HG02623 (cell line): ENCODE data around the gene KRT39.
"Not testable (repeated sequence)": the region's sequence is repeated elsewhere in the genome, so short reads cannot be mapped to it uniquely, and the experiment has no call there.

Source experiments
- ATAC-seq: cut with Tn5 transposase; IDR thresholded peaks from one replicate; pipeline ENCODE4 v1.9.1; 2021; ENCODE audit warnings: moderate library complexity; ENCODE audit not compliant: unreplicated experiment

KRT39 gene

GRCh38 chr17:40944531-40944930 lies 22.2 kb downstream of the KRT39 start:
- ATAC-seq: no peak

- no peak for ATAC-seq
Observed at GRCh38 chr17:40942553-40942952, 24.2 kb downstream of the KRT39 start.

- ATAC-seq: no peak
Observed at GRCh38 chr17:40940266-40940665, 26.5 kb downstream of the KRT39 start.

- ATAC-seq: no peak
Observed at GRCh38 chr17:40938981-40939380, 27.8 kb downstream of the KRT39 start.

DNA sequence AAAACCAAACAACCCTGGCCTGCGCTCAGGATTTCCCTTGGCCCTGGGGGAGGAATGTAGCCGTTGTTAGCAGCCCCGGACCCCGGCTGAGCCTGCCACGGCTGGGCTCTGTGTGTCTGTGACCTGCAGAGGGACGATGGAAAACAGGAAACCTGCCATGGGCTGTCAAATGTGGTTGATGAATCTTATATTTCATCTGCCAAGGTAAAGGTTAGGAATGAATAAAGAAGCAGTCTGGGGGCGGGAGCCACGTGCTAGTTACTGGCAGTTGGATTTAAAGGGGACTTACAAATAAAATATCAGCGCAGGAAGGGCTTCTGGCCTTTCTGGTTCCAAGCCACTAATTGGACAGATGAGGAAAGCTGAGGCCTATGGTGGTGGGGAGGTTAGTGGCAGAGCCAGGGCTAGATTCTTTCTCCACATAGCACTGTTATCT lies 29.3 kb downstream of the KRT39 start, which contains the start of gene KRT23:
Gene KRT23, minus strand, starts transcription at position 263 of the 436 bp plus-strand sequence. CDS start 1,043 bp downstream, outside the sequence.
- ATAC-seq: no peak

- no peak for ATAC-seq
Observed at GRCh38 chr17:40936976-40937375, 29.8 kb downstream of the KRT39 start.

DNA sequence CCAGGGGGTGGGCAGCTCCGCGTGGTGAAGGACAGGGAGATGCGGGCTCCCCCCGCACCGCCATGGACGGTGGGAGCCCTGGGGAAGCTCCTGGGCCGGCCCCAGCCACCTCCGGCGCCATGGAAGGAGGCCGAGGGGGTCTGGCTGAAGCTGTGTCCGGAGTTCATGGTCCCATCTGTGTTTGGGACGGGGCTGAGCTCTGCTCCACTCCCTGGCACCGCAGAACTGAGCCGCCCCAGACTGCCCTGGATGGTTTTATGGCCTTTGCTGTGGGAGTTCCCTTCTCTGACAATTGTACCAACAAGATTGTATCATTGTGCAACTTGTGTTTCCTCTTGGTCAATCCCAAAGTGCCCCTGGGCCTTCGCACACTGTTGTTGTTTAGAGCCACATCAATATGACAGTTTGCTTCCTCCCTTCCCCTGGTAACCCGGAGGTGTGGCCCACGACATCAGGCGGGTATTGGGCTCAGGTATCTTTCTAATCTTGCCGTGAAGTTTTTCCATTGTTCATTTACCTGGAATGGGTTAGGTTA lies 30.2 kb downstream of the KRT39 start:
- no peak for ATAC-seq

- ATAC-seq: no peak
Observed at GRCh38 chr17:40935624-40936023, 31.1 kb downstream of the KRT39 start.

GRCh38 chr17:40932608-40933007 lies 34.1 kb downstream of the KRT39 start:
- no peak for ATAC-seq

GRCh38 chr17:40931311-40931710 lies 35.4 kb downstream of the KRT39 start:
- no peak for ATAC-seq

- no peak for ATAC-seq
Observed at GRCh38 chr17:40926341-40926740, 40.4 kb downstream of the KRT39 start.

- no peak for ATAC-seq
Observed at GRCh38 chr17:40922239-40922638, 44.5 kb downstream of the KRT39 start.

DNA sequence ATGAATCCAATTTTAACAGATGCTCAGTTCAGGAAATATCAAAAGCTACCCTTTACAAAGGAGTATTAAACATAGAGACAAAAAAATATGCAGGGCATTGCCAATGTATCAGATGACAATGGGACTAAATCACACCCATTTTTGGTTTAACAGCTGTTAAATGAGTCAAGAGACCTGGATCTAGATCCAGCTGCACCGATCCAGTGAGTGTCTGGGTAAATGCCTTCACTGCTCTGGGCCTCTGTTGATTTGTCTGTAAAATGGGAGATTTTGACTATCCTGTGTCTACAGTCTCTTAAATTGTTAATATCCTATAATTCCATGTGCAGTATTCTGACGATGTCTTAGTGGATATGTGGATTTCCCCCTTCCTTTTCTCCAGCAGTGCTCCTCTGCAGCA lies 45.7 kb downstream of the KRT39 start:
- ATAC-seq: no peak

- not testable (repeated sequence) for ATAC-seq
Observed at GRCh38 chr17:40917116-40917515, 49.6 kb downstream of the KRT39 start.

GRCh38 chr17:40916366-40916765 lies 50.4 kb downstream of the KRT39 start:
- no peak for ATAC-seq

GRCh38 chr17:40915721-40916256 lies 51.0 kb downstream of the KRT39 start:
- no peak for ATAC-seq

- no peak for ATAC-seq
Observed at GRCh38 chr17:40915199-40915661, 51.5 kb downstream of the KRT39 start.

DNA sequence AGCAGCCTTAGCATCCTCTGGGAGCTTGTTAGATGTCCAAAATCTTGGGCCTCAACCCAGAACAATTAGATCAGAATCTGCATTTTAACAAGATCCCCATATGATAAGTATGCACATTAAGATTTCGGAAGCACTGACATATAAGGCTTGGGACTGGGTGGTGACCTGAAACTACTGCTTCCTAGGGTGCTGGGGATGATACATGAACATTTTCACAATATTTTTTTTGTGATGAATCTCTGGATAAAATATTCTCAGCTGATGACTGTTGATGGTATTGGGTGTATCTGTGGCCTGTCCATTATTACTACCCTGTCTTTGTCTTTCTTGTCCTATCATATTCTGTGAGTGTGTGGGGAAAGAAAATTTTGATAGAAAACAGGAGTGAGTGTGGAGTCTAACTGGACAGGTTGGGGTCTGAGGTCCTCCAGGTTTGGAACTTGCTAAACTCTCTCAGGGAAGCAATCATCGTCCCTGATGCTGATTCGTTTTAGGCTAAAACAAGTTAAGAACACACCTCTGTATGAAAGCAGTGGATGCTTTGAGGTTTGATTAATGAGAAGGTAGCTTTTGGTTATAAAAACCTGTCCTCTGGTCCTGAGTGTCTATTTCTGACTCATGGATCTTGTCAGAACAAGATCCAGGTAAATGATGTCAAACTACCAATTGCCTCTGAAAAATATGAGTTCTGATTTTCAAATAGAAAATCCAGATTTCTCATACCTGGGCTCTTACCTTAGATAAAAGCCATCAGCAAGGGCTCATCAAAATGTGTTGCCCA lies 52.5 kb downstream of the KRT39 start:
- no peak for ATAC-seq

- ATAC-seq: no peak
Observed at GRCh38 chr17:40912486-40913210, 54.1 kb downstream of the KRT39 start.

DNA sequence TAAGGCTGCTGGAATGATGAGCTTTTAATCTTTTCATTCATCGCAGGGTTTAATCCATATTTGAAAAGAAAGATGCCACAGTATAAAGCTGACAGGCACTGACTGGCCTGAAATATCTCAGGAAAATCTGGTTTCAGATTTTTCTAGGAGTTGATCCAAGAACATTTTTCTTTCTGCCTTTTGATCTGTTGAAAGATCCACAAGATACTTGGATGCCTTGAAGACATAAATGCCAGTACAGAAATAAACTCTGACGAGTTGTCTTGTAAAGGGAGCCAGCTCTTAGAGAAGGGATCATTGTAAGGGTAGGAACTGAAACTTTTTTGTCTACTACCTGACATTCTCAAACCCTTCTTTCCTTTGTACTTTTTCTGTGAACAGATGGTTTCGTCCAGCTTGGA lies 56.3 kb downstream of the KRT39 start:
- no peak for ATAC-seq

GRCh38 chr17:40909755-40910154 lies 57.0 kb downstream of the KRT39 start:
- ATAC-seq: no peak

DNA sequence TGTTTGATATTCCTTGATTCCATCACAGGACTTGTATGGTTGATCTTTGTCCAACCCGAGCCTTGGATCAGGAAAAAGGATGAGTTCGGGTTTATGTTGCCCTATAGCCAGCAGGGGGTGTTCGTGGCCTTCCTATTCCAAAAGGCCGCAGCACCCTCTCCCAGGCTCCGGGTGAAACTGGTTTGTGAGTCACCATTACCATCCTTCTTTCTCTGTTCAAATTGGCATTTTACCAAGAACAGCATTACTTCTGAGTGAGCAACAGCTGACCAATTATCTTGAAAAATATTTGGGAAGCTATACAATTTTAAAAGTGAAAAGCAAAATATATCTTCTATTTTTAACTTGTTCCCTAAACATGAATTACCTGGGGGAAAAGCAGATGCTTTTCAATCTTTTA lies 57.4 kb downstream of the KRT39 start:
- no peak for ATAC-seq
